HEK293T (cell line): ENCODE data around the gene CEMIP2.

Experiments
- CTCF ChIA-PET: fragments of 350-600 bp; formaldehyde crosslinking; extraction: SDS; loops from one replicate; lab custom pipeline; 2021; ENCODE audit warnings: antibody characterized with exemption, inconsistent platforms; lab: Yijun Ruan, JAX
- POLR2A ChIA-PET: fragments of 350-600 bp; formaldehyde crosslinking; extraction: SDS; loops from one replicate; lab custom pipeline; 2020; ENCODE audit warnings: antibody characterized with exemption, inconsistent platforms; lab: Yijun Ruan, JAX
- DNase-seq: peaks from one replicate; pipeline ENCODE4 v3.0.0; 2012; ENCODE audit warnings: mixed read lengths; ENCODE audit errors: extremely low spot score
- ARNT ChIP-seq: fragments of 450-650 bp; IDR thresholded peaks from 2 replicates; pipeline ENCODE4 v1.6.1; 2017; ENCODE audit warnings: mild to moderate bottlenecking
- BHLHE40 ChIP-seq: fragments of 450-650 bp; IDR thresholded peaks from 2 replicates; pipeline ENCODE4 v1.6.1; 2016; ENCODE audit warnings: mild to moderate bottlenecking, moderate library complexity, borderline replicate concordance
- CTBP1 ChIP-seq: fragments of 450-650 bp; IDR thresholded peaks from 2 replicates; pipeline ENCODE4 v1.6.1; 2016; ENCODE audit warnings: borderline replicate concordance
- ELF4 ChIP-seq: fragments of 450-650 bp; IDR thresholded peaks from 2 replicates; pipeline ENCODE4 v1.6.1; 2017; ENCODE audit warnings: antibody characterized with exemption
- FOXA1 ChIP-seq: fragments of 450-650 bp; IDR thresholded peaks from 2 replicates; pipeline ENCODE4 v1.6.1; 2016; ENCODE audit warnings: mild to moderate bottlenecking
- FOXK2 ChIP-seq: fragments of 450-650 bp; IDR thresholded peaks from 2 replicates; pipeline ENCODE4 v1.6.1; 2016; ENCODE audit warnings: mild to moderate bottlenecking
- FOXM1 ChIP-seq: fragments of 450-650 bp; IDR thresholded peaks from 2 replicates; pipeline ENCODE4 v1.6.1; 2017; ENCODE audit warnings: mild to moderate bottlenecking, borderline replicate concordance
- HDGF ChIP-seq: fragments of 450-650 bp; IDR thresholded peaks from 2 replicates; pipeline ENCODE4 v1.6.1; 2017; ENCODE audit warnings: antibody characterized with exemption, borderline replicate concordance
- L3MBTL2 ChIP-seq: fragments of 450-650 bp; conservative IDR thresholded peaks from 2 replicates; pipeline ENCODE4 v1.6.1; 2016; ENCODE audit warnings: mild to moderate bottlenecking
- LEF1 ChIP-seq: fragments of 450-650 bp; IDR thresholded peaks from 2 replicates; pipeline ENCODE4 v1.6.1; 2017; ENCODE audit warnings: mild to moderate bottlenecking, borderline replicate concordance
- NFRKB ChIP-seq: fragments of 450-650 bp; IDR thresholded peaks from 2 replicates; pipeline ENCODE4 v1.6.1; 2016; ENCODE audit warnings: mild to moderate bottlenecking, moderate library complexity
- PKNOX1 ChIP-seq: fragments of 450-650 bp; IDR thresholded peaks from 2 replicates; pipeline ENCODE4 v1.6.1; 2016
- SP1 ChIP-seq: fragments of 450-650 bp; IDR thresholded peaks from 2 replicates; pipeline ENCODE4 v1.6.1; 2017
- SUZ12 ChIP-seq: fragments of 450-650 bp; IDR thresholded peaks from 2 replicates; pipeline ENCODE4 v1.6.1; 2016; ENCODE audit warnings: mild to moderate bottlenecking
- TARDBP ChIP-seq: fragments of 450-650 bp; IDR thresholded peaks from 2 replicates; pipeline ENCODE4 v1.6.1; 2016
- ZNF384 ChIP-seq: fragments of 450-650 bp; IDR thresholded peaks from 2 replicates; pipeline ENCODE4 v1.6.1; 2016

CEMIP2 gene

DNA sequence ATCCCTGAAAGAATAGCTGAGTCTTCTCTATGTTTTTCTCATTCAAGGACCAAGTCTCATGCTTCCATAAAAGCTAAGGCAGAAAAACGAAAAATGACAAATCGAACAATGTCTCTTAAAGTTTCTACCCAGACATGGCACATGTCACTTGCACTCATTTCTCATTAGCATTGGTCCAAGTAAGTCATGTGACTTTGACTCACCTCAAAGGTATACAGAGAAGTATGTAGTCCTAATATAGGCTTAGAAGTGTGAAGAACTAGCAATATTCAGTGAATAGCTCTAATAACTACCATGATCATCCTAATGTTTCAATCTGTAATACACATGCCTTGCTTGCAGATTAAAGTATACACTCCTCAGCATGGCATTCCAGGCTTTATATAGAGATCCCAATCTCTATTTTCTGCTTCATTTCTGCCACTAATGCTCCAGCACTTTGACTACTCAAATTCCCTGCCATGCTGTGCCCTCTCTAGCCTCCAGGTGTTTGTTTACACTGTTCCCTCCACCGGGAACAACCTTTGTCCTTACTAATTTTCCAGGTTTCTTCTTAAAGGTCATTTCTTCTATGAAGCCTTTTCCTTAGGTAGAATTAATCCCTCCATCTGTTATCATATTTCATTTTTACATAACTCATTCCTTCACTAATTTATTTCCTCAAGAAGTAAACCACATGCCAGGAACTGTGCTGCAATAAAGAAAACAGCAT is 98.9 kb downstream of the CEMIP2 start:
- no peak for DNase-seq
- no peak for TF ChIP-seq TARDBP
- no peak for TF ChIP-seq FOXK2
- no peak for TF ChIP-seq FOXA1
- TF ChIP-seq ZNF384, result no peak
- TF ChIP-seq NFRKB, result no peak
- no peak for TF ChIP-seq ELF4
- no peak for TF ChIP-seq CTBP1
- POLR2A ChIA-PET, result no interaction called here
- CTCF ChIA-PET, result interaction anchor here (0.6 kb wide), 1 partner anchor 51 kb away, joined by 3 read pairs; no protein-coding TSS in a partner anchor

- TF ChIP-seq ARNT, result no peak
- TF ChIP-seq SUZ12, result no peak
- TF ChIP-seq NFRKB, result no peak
- no peak for TF ChIP-seq SP1
- no peak for TF ChIP-seq PKNOX1
- no peak for TF ChIP-seq LEF1
- no peak for TF ChIP-seq FOXM1
- no peak for TF ChIP-seq HDGF
- no peak for TF ChIP-seq BHLHE40
- no peak for TF ChIP-seq ELF4
- TF ChIP-seq ZNF384, result no peak
- TF ChIP-seq TARDBP, result no peak
- TF ChIP-seq FOXA1, result no peak
- ChIA-PET CTCF (no interaction called here), POLR2A (no interaction called here)
- no peak for DNase-seq
Measured at GRCh38 chr9:71668717-71669116, 99.6 kb downstream of the CEMIP2 start.

- POLR2A ChIA-PET, result no interaction called here
- DNase-seq, result no peak
- TF ChIP-seq ARNT (no peak), BHLHE40 (no peak), HDGF (no peak), SUZ12 (no peak), SP1 (no peak), FOXK2 (no peak), L3MBTL2 (no peak), PKNOX1 (no peak), FOXM1 (no peak), TARDBP (no peak), ELF4 (no peak), NFRKB (no peak), ZNF384 (no peak), FOXA1 (no peak), CTBP1 (no peak), LEF1 (no peak)
- CTCF ChIA-PET, result no interaction called here
Measured at GRCh38 chr9:71665247-71665646, 103.1 kb downstream of the CEMIP2 start.

- POLR2A ChIA-PET, result no interaction called here
- no peak for DNase-seq
- CTCF ChIA-PET, result no interaction called here
- TF ChIP-seq ELF4 (no peak), HDGF (no peak), LEF1 (no peak), CTBP1 (no peak), ZNF384 (no peak), NFRKB (no peak), SP1 (no peak), FOXA1 (no peak), L3MBTL2 (no peak), TARDBP (no peak)
Measured at GRCh38 chr9:71664566-71664965, 103.7 kb downstream of the CEMIP2 start.

- TF ChIP-seq FOXK2, result no peak
- TF ChIP-seq ARNT, result no peak
- no peak for TF ChIP-seq SP1
- TF ChIP-seq HDGF, result no peak
- no peak for TF ChIP-seq PKNOX1
- TF ChIP-seq FOXM1, result no peak
- no peak for TF ChIP-seq L3MBTL2
- TF ChIP-seq LEF1, result no peak
- CTCF ChIA-PET, result no interaction called here
- POLR2A ChIA-PET, result no interaction called here
- no peak for DNase-seq
Measured at GRCh38 chr9:71663931-71664459, 104.3 kb downstream of the CEMIP2 start.

GRCh38 chr9:71663216-71663615 is 105.1 kb downstream of the CEMIP2 start:
- TF ChIP-seq LEF1 (no peak), ARNT (no peak), L3MBTL2 (no peak), BHLHE40 (no peak), HDGF (no peak), FOXA1 (no peak), ELF4 (no peak), TARDBP (no peak), PKNOX1 (no peak), SUZ12 (no peak), NFRKB (no peak), FOXK2 (no peak), FOXM1 (no peak), SP1 (no peak), CTBP1 (no peak), ZNF384 (no peak)
- DNase-seq, result no peak
- CTCF ChIA-PET, result no interaction called here
- POLR2A ChIA-PET, result no interaction called here
